HG03135 (cell line): ENCODE results near the gene AUTS2.

ENCODE experiments used
- ATAC-seq: cut with Tn5 transposase; IDR thresholded peaks from one replicate; pipeline ENCODE4 v1.9.1; 2021; ENCODE audit warnings: mild to moderate bottlenecking, moderate library complexity; ENCODE audit not compliant: unreplicated experiment

Gene AUTS2

GRCh38 chr7:70460071-70460470, 861.8 kb downstream of the AUTS2 start:
- ATAC-seq: no peak

GRCh38 chr7:70460562-70460961, 862.3 kb downstream of the AUTS2 start:
- no peak for ATAC-seq

GRCh38 chr7:70463352-70463938, 865.2 kb downstream of the AUTS2 start:
- ATAC-seq: no peak

- no peak for ATAC-seq
These were observed 868.6 kb downstream of the AUTS2 start for GRCh38 chr7:70466725-70467364.

- no peak for ATAC-seq
These were observed 872.5 kb downstream of the AUTS2 start for GRCh38 chr7:70470746-70471145.

GRCh38 chr7:70472601-70473237, 874.4 kb downstream of the AUTS2 start:
- ATAC-seq: no peak

- ATAC-seq: no peak
These were observed 876.5 kb downstream of the AUTS2 start for GRCh38 chr7:70474639-70475234.

GRCh38 chr7:70477036-70478010, 879.0 kb downstream of the AUTS2 start:
- ATAC-seq: no peak

GRCh38 chr7:70479153-70480021, 881.1 kb downstream of the AUTS2 start:
- no peak for ATAC-seq

- no peak for ATAC-seq
These were observed 882.8 kb downstream of the AUTS2 start for GRCh38 chr7:70480927-70481569.

- ATAC-seq: no peak
These were observed 883.4 kb downstream of the AUTS2 start for GRCh38 chr7:70481570-70482123.

- ATAC-seq: no peak
These were observed 886.0 kb downstream of the AUTS2 start for GRCh38 chr7:70484255-70484654.

- no peak for ATAC-seq
These were observed 888.7 kb downstream of the AUTS2 start for GRCh38 chr7:70486977-70487376.

GRCh38 chr7:70487428-70487827, 889.2 kb downstream of the AUTS2 start:
- ATAC-seq: no peak

- ATAC-seq: no peak
These were observed 889.6 kb downstream of the AUTS2 start for GRCh38 chr7:70487886-70488285.

- ATAC-seq: no peak
These were observed 891.5 kb downstream of the AUTS2 start for GRCh38 chr7:70489813-70490212.

- ATAC-seq: no peak
These were observed 894.4 kb downstream of the AUTS2 start for GRCh38 chr7:70492625-70493024.

GRCh38 chr7:70494225-70495032, 896.2 kb downstream of the AUTS2 start:
- no peak for ATAC-seq
